ENCODE measurements around the gene ZC3H12D.
A peak's percentile ranks its signal among the peaks of the same experiment; 100 is the strongest.

ZC3H12D gene

DNA sequence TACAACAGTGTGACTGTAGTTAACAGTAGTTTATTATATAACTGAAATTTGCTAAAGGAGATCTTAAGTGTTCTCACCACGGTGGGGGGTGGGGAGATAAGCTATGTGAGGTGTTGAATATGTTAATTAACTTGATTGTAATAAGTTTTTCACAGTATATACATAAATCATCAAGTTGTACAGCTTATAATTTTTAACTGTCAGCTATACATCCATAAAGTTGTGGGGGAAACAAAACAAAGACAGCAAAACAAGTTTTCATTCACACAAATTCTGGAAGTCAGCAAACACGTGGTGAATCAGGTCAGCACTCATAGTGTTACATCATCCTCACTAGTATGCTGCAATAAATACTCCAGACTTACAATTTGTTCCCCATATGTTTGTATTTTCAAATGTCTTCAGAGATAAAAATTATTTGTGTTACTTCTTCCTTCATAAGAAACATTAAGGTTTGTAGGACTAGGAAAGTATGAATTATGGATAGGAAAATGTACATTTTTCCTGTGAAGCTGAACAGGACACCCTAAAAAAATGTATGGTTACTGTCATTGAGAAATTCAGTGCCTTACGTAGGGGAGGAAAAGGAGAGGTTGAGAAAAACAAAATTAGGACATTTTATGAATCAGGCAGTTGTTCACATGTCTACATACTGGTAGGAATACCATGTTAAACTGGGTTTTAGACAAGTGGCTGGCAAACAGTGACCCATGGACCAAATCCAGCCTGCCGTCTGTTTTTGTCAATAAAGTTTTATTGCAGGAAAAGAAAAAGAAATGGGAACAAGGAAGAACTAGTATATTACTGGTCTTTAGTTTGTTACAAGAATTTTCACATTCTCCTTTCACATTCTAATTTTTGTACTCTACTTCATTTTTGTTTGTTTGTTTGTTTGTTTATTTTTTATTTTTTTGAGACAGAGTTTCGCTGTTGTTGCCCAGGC is 78.7 kb downstream of the ZC3H12D start:
- DNase-seq, result peak; percentile 78

GRCh38 chr6:149403534-149403933 is 81.3 kb downstream of the ZC3H12D start:
- no peak for DNase-seq

DNA sequence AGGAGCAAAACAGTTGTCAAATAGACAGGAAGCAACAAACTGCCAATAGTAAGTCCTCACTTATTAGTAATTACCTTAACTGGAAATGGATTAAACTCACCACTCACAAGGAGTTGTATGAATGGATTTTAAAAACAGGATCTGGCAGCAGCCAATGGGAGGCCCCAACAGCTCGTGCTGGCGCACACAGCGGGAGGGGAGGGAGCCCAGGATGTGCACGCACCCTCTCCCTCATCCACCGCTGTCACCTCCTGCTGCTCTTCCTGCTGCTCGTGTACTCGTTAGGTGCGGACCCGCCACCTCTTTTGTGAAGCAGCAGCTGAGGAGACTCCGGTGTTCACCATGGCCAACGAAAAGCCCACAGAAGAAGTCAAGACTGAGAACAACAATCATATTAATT is 84.8 kb downstream of the ZC3H12D start, which contains the start of gene SUMO4:
TSS of gene SUMO4 (plus strand) at position 213 of the 400 bp plus-strand sequence. CDS start at position 343, 130 bp downstream.
- no peak for DNase-seq

- DNase-seq, result no peak
Observed at GRCh38 chr6:149397384-149397783, 87.4 kb downstream of the ZC3H12D start.

Measured in suppressor macrophage treated with lipopolysaccharide for 4 hours (primary cell).